Tibial nerve (tissue), 3 donors: Measurements from ENCODE around the gene TMCO4.

Experiments
- CTCF ChIP-seq, 5 experiments: fragments of 200-600 bp in 3 of 5; fragments of 450-650 bp in 2 of 5; sonication (generic) in 3 of 5; IDR thresholded peaks; one replicate each; pipeline ENCODE4 v1.5.1; 2016 to 2019; ENCODE audit warnings: antibody characterized with exemption in 5 of 5, mild to moderate bottlenecking in 3 of 5, moderate library complexity in 2 of 5
- POLR2A ChIP-seq, 2 donors: fragments of 450-650 bp; IDR thresholded peaks; one replicate each; pipeline ENCODE4 v1.6.1; 2017; ENCODE audit warnings: antibody characterized with exemption in 2 of 2, mild to moderate bottlenecking in 2 of 2, moderate library complexity in 2 of 2

- TF ChIP-seq POLR2A (IDR thresholded peaks at IDR 0.05) (no peak), CTCF (IDR thresholded peaks at IDR 0.05) (no peak)
Observed at GRCh38 chr1:19837866-19838265, 38.1 kb upstream of the TMCO4 start.
